ENCODE data around the gene LSP1.

Gene LSP1

DNA sequence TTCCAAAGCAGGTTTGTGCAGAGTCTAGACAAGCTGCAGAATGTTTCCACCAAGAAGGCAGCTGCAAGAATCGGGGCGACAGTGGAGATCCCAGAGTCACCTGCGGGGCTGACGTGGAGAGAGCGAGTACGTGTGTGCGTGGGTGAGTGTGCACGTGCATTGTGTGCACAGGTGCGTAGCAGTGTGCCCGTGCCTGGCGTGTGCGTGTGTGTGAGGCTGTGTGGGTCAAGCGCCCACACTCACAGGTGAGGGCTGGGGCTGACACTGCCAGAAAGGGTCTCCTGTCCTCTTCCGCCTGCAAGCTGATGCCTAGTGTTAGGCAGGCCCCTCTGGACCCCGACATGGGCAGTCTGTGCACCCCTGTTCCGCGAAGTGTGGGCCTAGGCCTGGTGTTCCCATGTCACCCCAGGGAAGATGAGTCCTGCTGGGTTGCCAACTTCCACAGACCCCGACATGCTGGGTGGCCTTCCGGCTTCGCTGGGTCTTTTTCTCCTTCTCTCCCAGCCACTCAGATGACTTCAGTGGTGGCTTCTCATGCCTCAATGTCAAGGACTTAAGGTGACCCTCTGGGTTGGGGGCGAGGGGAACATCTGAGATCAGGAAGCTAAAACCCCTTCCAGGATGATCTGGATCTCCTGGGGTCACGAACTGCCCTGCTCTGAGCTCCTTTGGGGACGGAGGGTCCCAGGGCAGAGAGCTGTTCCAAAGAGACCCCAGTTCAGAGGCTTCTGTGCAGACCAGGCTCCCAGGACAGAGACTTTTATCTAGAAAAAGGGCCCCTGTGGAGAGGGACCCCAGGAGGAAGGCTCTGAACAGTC, 28.5 kb upstream of the LSP1 start:
- Histone ChIP-seq H3K4me1 (ENCODE audit: insufficient read depth, poor library complexity, severe bottlenecking) (peaks cover 47% of the 10 kb centered on the region), H3K27me3 (ENCODE audit: insufficient read depth, poor library complexity, severe bottlenecking) (no peaks in the 10 kb centered on the region), H3K4me3 (ENCODE audit: severe bottlenecking) (no peak overlapping the region), H3K27ac (ENCODE audit: poor library complexity, severe bottlenecking) (no peak overlapping the region), H3K9me3 (ENCODE audit: severe bottlenecking) (peaks cover 4% of the 10 kb centered on the region), H3K36me3 (ENCODE audit: low read depth) (no peaks in the 10 kb centered on the region)
- no peak for TF ChIP-seq CTCF (IDR thresholded peaks at IDR 0.05; ENCODE audit: poor library complexity, severe bottlenecking)
- ATAC-seq (ENCODE audit: low read depth), result no peak
- DNase-seq (ENCODE audit: low spot score), result no peak

GRCh38 chr11:1825039-1825740, 27.7 kb upstream of the LSP1 start:
- no peak for DNase-seq (ENCODE audit: low spot score)
- H3K36me3 ChIP-seq (ENCODE audit: low read depth), result no peaks in the 10 kb centered on the region
- no peak overlapping the region for H3K4me3 ChIP-seq (ENCODE audit: severe bottlenecking)
- ATAC-seq (ENCODE audit: low read depth), result no peak
- peaks cover 50% of the 10 kb centered on the region for H3K4me1 ChIP-seq (ENCODE audit: insufficient read depth, poor library complexity, severe bottlenecking)
- H3K27me3 ChIP-seq (ENCODE audit: insufficient read depth, poor library complexity, severe bottlenecking), result no peaks in the 10 kb centered on the region
- no peak for TF ChIP-seq CTCF (IDR thresholded peaks at IDR 0.05; ENCODE audit: poor library complexity, severe bottlenecking)
- peaks cover 4% of the 10 kb centered on the region for H3K9me3 ChIP-seq (ENCODE audit: severe bottlenecking)
- no peak overlapping the region for H3K27ac ChIP-seq (ENCODE audit: poor library complexity, severe bottlenecking)

DNA sequence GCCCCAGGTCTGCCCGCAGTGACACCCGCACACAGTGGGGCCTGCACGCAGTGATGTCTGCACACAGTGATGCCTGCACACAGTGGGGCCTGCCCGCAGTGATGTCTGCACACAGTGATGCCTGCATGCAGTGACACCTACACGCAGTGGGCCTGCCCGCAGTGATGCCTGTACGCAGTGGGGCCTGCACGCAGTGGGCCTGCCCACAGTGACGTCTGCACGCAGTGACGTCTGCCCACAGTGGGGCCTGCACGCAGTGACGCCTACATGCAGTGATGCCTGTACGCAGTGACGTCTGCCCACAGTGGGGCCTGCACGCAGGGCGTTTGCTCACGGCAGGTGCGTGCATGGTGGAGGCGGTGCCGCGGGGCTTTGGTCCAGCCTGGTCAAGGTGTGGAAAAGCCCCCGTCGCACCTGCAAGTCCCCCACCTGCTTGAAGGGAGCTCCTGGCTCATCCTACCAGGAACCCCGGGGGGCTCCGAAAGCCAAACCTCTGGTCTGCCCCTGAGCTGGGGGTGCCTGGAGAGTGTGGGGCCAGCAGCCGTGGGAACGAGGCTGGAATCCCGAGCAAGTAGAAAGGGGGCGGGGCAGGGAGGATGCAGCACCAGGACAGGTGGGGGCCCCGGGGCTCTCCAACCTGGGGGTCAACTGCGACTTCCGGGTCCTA, 27.0 kb upstream of the LSP1 start:
- ATAC-seq (ENCODE audit: low read depth) (no peak), DNase-seq (ENCODE audit: low spot score) (peak; percentile 54)
- no peak for TF ChIP-seq CTCF (IDR thresholded peaks at IDR 0.05; ENCODE audit: poor library complexity, severe bottlenecking)
- Histone ChIP-seq H3K9me3 (ENCODE audit: severe bottlenecking) (no peaks in the 10 kb centered on the region), H3K4me1 (ENCODE audit: insufficient read depth, poor library complexity, severe bottlenecking) (peaks cover 49% of the 10 kb centered on the region), H3K27me3 (ENCODE audit: insufficient read depth, poor library complexity, severe bottlenecking) (no peaks in the 10 kb centered on the region), H3K4me3 (ENCODE audit: severe bottlenecking) (no peak overlapping the region), H3K36me3 (ENCODE audit: low read depth) (no peaks in the 10 kb centered on the region), H3K27ac (ENCODE audit: poor library complexity, severe bottlenecking) (peak overlapping the region; percentile 96)

DNA sequence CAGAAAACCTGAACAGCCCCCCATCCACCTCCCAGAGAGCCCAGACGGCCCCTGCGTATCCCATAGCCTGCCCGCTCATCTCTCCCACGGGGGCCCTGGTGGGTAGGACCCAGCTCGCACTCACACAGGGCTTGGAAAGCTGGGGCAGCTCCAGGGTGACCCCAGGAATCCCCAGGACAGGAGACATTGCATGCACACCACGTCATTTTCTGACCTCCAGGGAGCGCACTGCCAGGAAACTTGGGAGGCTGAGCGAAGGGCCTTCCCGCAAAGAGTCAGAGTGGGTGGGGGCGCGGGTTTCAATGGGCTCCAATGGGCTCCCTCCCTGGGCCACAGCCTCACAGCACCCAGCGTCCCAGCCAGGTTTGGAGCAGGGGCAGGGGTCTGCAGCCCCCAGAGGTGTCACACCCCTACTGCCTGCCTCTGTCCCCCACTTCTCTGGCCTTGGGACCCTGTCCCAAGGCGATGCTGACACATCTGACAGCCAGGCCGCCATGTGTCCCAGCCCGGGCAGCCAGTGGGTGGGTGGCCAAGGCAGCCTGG, 26.3 kb upstream of the LSP1 start:
- Histone ChIP-seq H3K9me3 (ENCODE audit: severe bottlenecking) (no peaks in the 10 kb centered on the region), H3K4me1 (ENCODE audit: insufficient read depth, poor library complexity, severe bottlenecking) (peaks cover 51% of the 10 kb centered on the region), H3K4me3 (ENCODE audit: severe bottlenecking) (no peak overlapping the region), H3K36me3 (ENCODE audit: low read depth) (no peaks in the 10 kb centered on the region), H3K27ac (ENCODE audit: poor library complexity, severe bottlenecking) (peak overlapping the region; percentile 96), H3K27me3 (ENCODE audit: insufficient read depth, poor library complexity, severe bottlenecking) (no peaks in the 10 kb centered on the region)
- TF ChIP-seq CTCF (IDR thresholded peaks at IDR 0.05; ENCODE audit: poor library complexity, severe bottlenecking), result no peak
- no peak for DNase-seq (ENCODE audit: low spot score)
- ATAC-seq (ENCODE audit: low read depth), result no peak

Measured in RWPE2 (cell line).